ENCODE measurements around the gene OR6K2. TPM values are rescaled to one million over a fixed set of nuclear protein-coding genes. Genes with fewer than 3 reads are reported as not detected.

The OR6K2 gene
- total and polyA plus RNA-seq, 4 donors: not detected

DNA sequence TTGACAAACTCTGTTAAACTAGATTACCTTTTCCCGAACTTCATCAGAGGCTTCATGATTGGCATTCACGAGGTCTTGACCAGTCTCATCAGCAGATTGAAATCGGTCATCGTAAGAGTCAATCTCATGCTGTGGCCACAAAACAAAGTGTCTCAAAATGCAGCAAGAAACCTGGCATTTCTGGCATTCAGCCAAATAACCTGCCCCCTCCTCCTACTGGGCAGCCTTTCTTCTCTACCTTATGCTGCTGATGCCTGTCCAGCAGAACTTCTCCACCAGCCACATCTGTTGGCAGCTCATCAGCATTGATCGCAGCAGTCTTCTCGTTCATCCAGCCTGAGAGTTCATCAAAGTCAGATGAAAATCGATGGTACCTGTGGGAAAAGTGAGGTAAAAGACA is 26.1 kb downstream of the OR6K2 start:
- no peak for DNase-seq
- ATAC-seq (ENCODE audit: low FRiP score): no peak
- Histone ChIP-seq H3K27me3 (ENCODE audit: control insufficient read depth in 1 of 2, insufficient read depth in 2 of 2, low read length in 1 of 2) (no peaks in the 10 kb centered on the region), H3K9me3 (ENCODE audit: control insufficient read depth, low read length) (no peaks in the 10 kb centered on the region), H3K27ac (ENCODE audit: low read depth in 1 of 2, low read length in 2 of 2) (no peak overlapping the region), H3K4me3 (ENCODE audit: low read length in 2 of 2) (no peak overlapping the region), H3K4me1 (ENCODE audit: control insufficient read depth in 1 of 2, insufficient read depth in 2 of 2, low read length in 2 of 2) (no peaks in the 10 kb centered on the region), H3K36me3 (ENCODE audit: control insufficient read depth in 1 of 2, insufficient read depth in 2 of 2, low read length in 1 of 2) (no peaks in the 10 kb centered on the region)
- 88 to 90% methylated on average over 7 of the region's 7 CpGs for WGBS, 2 donors
- intact Hi-C loops (cut with DNase I): no loop called here

DNA sequence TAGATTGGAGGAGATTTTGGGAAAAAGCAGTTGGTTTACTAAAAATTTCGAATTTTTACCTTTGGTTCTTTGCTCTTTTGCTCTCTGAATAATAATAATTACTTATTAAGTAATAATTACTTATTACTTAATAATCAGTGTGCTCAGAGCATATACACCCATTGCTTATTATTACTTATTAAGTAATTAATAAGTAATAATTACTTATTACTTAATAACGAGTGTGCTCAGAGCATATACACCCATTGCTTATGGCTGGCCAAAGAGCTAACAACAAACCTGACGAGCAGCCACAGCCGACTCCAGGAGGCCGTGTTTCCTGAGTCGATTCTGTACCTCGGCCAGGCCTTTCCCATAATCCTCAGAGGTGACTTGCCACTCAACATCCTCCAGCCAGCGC is 34.4 kb downstream of the OR6K2 start:
- no peak for DNase-seq

DNA sequence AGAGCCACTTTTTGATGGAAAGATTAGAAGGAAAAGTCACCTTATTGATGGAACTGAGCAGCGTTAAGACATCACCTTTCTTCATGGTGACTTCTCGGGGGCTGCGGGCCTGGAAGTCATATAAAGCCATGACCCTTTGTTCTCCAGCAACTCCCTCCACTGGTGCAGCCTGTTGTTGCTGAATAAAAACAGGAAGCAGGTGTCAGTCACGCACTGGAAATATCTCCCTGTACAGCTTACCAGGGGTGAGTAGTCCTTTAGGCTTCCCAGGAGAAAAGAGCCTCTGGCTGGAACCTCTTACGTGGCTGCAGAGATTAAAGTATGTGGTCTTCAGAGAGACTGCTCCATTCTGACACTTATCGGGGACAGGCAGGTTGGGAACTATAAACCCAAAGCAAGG is 45.9 kb downstream of the OR6K2 start:
- DNase-seq (no peak), ATAC-seq (ENCODE audit: low FRiP score) (no peak)
- Histone ChIP-seq H3K9me3 (ENCODE audit: control insufficient read depth, low read length) (no peaks in the 10 kb centered on the region), H3K27ac (ENCODE audit: low read depth in 1 of 2, low read length in 2 of 2) (no peak overlapping the region), H3K27me3 (ENCODE audit: control insufficient read depth in 1 of 2, insufficient read depth in 2 of 2, low read length in 1 of 2) (no peaks in the 10 kb centered on the region), H3K4me3 (ENCODE audit: low read length in 2 of 2) (no peak overlapping the region), H3K36me3 (ENCODE audit: control insufficient read depth in 1 of 2, insufficient read depth in 2 of 2, low read length in 1 of 2) (no peaks in the 10 kb centered on the region), H3K4me1 (ENCODE audit: control insufficient read depth in 1 of 2, insufficient read depth in 2 of 2, low read length in 2 of 2) (no peaks in the 10 kb centered on the region)
- WGBS, 2 donors: 59 to 65% methylated on average over 6 of the region's 6 CpGs
- intact Hi-C loops (cut with DNase I): no loop called here

More for the DNA sequence above, 34.4 kb downstream of the OR6K2 start:
- no peak overlapping the region for H3K4me3 ChIP-seq (ENCODE audit: low read length in 2 of 2)
- H3K4me1 ChIP-seq (ENCODE audit: control insufficient read depth in 1 of 2, insufficient read depth in 2 of 2, low read length in 2 of 2): no peaks in the 10 kb centered on the region
- intact Hi-C loops (cut with DNase I): no loop called here
- H3K9me3 ChIP-seq (ENCODE audit: control insufficient read depth, low read length): no peaks in the 10 kb centered on the region
- no peak overlapping the region for H3K27ac ChIP-seq (ENCODE audit: low read depth in 1 of 2, low read length in 2 of 2)
- no peaks in the 10 kb centered on the region for H3K27me3 ChIP-seq (ENCODE audit: control insufficient read depth in 1 of 2, insufficient read depth in 2 of 2, low read length in 1 of 2)
- H3K36me3 ChIP-seq (ENCODE audit: control insufficient read depth in 1 of 2, insufficient read depth in 2 of 2, low read length in 1 of 2): no peaks in the 10 kb centered on the region
- no peak for ATAC-seq (ENCODE audit: low FRiP score)
- 78 to 84% methylated on average over 8 of the region's 8 CpGs for WGBS, 2 donors

DNA sequence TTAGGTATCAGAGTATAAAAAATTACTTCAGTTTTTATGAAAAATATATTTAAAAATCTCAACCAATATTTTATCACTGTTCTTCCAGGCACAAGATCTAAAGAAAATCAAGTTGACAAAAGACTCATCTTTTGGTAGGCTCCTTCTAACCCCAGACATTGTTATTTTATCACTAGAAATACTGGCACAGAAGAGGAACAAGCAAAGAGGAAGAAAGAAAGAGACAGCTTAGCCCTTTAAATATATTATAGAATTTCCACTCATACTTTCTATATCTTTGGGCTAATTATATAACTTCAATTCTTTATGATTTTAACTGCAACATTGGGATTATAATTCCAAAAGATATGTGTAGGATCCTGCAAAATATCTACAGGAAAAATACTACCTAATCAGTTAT is 46.4 kb downstream of the OR6K2 start:
- Histone ChIP-seq H3K27me3 (ENCODE audit: control insufficient read depth in 1 of 2, insufficient read depth in 2 of 2, low read length in 1 of 2) (no peaks in the 10 kb centered on the region), H3K36me3 (ENCODE audit: control insufficient read depth in 1 of 2, insufficient read depth in 2 of 2, low read length in 1 of 2) (no peaks in the 10 kb centered on the region), H3K4me1 (ENCODE audit: control insufficient read depth in 1 of 2, insufficient read depth in 2 of 2, low read length in 2 of 2) (no peaks in the 10 kb centered on the region), H3K9me3 (ENCODE audit: control insufficient read depth, low read length) (no peaks in the 10 kb centered on the region), H3K4me3 (ENCODE audit: low read length in 2 of 2) (no peak overlapping the region), H3K27ac (ENCODE audit: low read depth in 1 of 2, low read length in 2 of 2) (no peak overlapping the region)
- ATAC-seq (ENCODE audit: low FRiP score): no peak
- intact Hi-C loops (cut with DNase I): no loop called here
- DNase-seq: no peak

DNA sequence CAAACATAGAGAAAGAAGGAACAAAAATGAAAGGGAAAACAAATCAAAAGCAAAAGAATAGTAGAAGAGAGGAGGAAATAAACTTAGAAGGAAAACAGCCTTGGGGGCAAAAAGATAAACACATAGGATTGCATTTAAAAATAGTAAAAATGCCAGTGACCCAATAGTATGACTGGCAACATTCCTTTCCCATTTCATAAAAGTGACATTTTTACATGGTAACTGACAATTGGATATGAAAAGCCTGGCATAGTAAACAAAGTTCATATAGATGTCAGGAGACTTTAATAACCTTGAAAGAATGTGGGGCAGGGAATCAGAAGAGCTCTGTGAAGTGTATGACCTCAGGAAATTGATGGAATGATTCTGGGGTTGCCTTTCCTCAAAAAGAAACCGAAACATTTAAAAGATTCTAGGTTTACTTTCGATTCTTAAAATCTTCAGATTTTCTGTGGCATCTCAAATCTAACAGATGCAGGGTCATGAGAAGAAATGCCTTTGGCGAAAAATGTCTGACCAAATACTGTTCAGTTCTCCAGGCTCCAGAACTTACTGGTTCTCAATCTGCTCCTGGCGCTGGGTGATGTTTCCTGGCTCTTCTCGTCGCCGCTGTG is 47.6 kb downstream of the OR6K2 start:
- Histone ChIP-seq H3K4me3 (ENCODE audit: low read length in 2 of 2) (no peak overlapping the region), H3K27ac (ENCODE audit: low read depth in 1 of 2, low read length in 2 of 2) (no peak overlapping the region), H3K9me3 (ENCODE audit: control insufficient read depth, low read length) (no peaks in the 10 kb centered on the region), H3K27me3 (ENCODE audit: control insufficient read depth in 1 of 2, insufficient read depth in 2 of 2, low read length in 1 of 2) (no peaks in the 10 kb centered on the region), H3K36me3 (ENCODE audit: control insufficient read depth in 1 of 2, insufficient read depth in 2 of 2, low read length in 1 of 2) (no peaks in the 10 kb centered on the region), H3K4me1 (ENCODE audit: control insufficient read depth in 1 of 2, insufficient read depth in 2 of 2, low read length in 2 of 2) (no peaks in the 10 kb centered on the region)
- intact Hi-C loops (cut with DNase I): no loop called here
- 87 to 89% methylated on average over 7 of the region's 7 CpGs for WGBS, 2 donors
- no peak for ATAC-seq (ENCODE audit: low FRiP score)
- DNase-seq: no peak

Other genes starting within 250 kb of the OR6K2 start
- under 1 TPM in 1 of 2 donors, not detected in 1; 0.09 TPM for gene OR10K1, start 238.8 kb downstream of the OR6K2 start, total RNA-seq
- not detected for gene OR10K1, start 238.8 kb downstream of the OR6K2 start, polyA plus RNA-seq
- not detected for gene OR10R2, start 228.4 kb downstream of the OR6K2 start, total RNA-seq
- not detected for gene OR10R2, start 228.4 kb downstream of the OR6K2 start, polyA plus RNA-seq
- not detected for gene OR6Y1, start 146.2 kb downstream of the OR6K2 start, total RNA-seq
- gene OR6Y1, start 146.2 kb downstream of the OR6K2 start, polyA plus RNA-seq: under 1 TPM in 1 of 2 donors, not detected in 1; 0.50 TPM
- not detected for gene OR6P1, start 130.1 kb downstream of the OR6K2 start, total RNA-seq
- gene OR6P1, start 130.1 kb downstream of the OR6K2 start, polyA plus RNA-seq: under 1 TPM in 1 of 2 donors, not detected in 1; 0.13 TPM
- not detected for gene OR10X1, start 120.8 kb downstream of the OR6K2 start, total RNA-seq
- gene OR10X1, start 120.8 kb downstream of the OR6K2 start, polyA plus RNA-seq: not detected
- not detected for gene OR10Z1, start 95.4 kb downstream of the OR6K2 start, total RNA-seq
- gene OR10Z1, start 95.4 kb downstream of the OR6K2 start, polyA plus RNA-seq: not detected
- gene SPTA1, start 13.9 kb downstream of the OR6K2 start, total RNA-seq: 1 to 10 TPM in 1 of 2 donors, not detected in 1; 1.2 TPM
- not detected for gene SPTA1, start 13.9 kb downstream of the OR6K2 start, polyA plus RNA-seq
- gene OR6K3, start 20.1 kb upstream of the OR6K2 start, total RNA-seq: not detected
- gene OR6K3, start 20.1 kb upstream of the OR6K2 start, polyA plus RNA-seq: not detected
- gene OR6K6, start 54.1 kb upstream of the OR6K2 start, total RNA-seq: not detected
- under 1 TPM in 1 of 2 donors, not detected in 1; 0.50 TPM for gene OR6K6, start 54.1 kb upstream of the OR6K2 start, polyA plus RNA-seq
- gene OR6N1, start 71.5 kb upstream of the OR6K2 start, total RNA-seq: not detected
- gene OR6N1, start 71.5 kb upstream of the OR6K2 start, polyA plus RNA-seq: not detected
- gene OR6N2, start 80.6 kb upstream of the OR6K2 start, total RNA-seq: not detected
- not detected for gene OR6N2, start 80.6 kb upstream of the OR6K2 start, polyA plus RNA-seq
- gene MNDA, start 130.7 kb upstream of the OR6K2 start, total RNA-seq: 10 to 100 TPM; 11.3 to 20.3 TPM
- gene MNDA, start 130.7 kb upstream of the OR6K2 start, polyA plus RNA-seq: 1 to 10 TPM; 1.8 to 9.1 TPM
- gene PYHIN1, start 230.9 kb upstream of the OR6K2 start, total RNA-seq: 1 to 10 TPM; 2.9 to 4.7 TPM
- gene PYHIN1, start 230.9 kb upstream of the OR6K2 start, polyA plus RNA-seq: not detected

All from aorta (tissue), 5 donors.